Activated B cell treated with CpG ODN at 0.5 μM for 24 hours (primary cell): ENCODE data around the gene AKIP1. TPM values are rescaled to one million over a fixed set of nuclear protein-coding genes. Genes with fewer than 3 reads are reported as not detected.

ENCODE experiments used
- ATAC-seq: fragments of 200-7000 bp; cut with Tn5 transposase; one replicate; pipeline ENCODE4 v1.10.0; 2021; ENCODE audit warnings: low read depth, mild to moderate bottlenecking, moderate library complexity
- CTCF ChIA-PET: fragments of 350-600 bp; sonication (Branson Sonifier 250); formaldehyde crosslinking; loops from one replicate; lab custom pipeline; 2021; ENCODE audit warnings: antibody characterized with exemption; lab: Charles Lee
- POLR2A ChIA-PET: fragments of 350-600 bp; sonication (Branson Sonifier 250); formaldehyde crosslinking; loops from one replicate; lab custom pipeline; 2021; ENCODE audit warnings: antibody characterized with exemption; lab: Charles Lee
- DNase-seq: peaks from one replicate; pipeline ENCODE4 v3.0.0; 2022
- H3K27ac Mint-ChIP-seq: one replicate; pipeline ENCODE4 v1.8.0; 2020; ENCODE audit warnings: mixed read lengths
- H3K27me3 Mint-ChIP-seq: one replicate; pipeline ENCODE4 v1.8.0; 2021; ENCODE audit warnings: mixed read lengths
- H3K36me3 Mint-ChIP-seq: one replicate; pipeline ENCODE4 v1.8.0; 2021; ENCODE audit warnings: low read depth, mixed read lengths
- H3K4me1 Mint-ChIP-seq: one replicate; pipeline ENCODE4 v1.8.0; 2021; ENCODE audit warnings: mixed read lengths
- H3K4me3 Mint-ChIP-seq: one replicate; pipeline ENCODE4 v1.8.0; 2020; ENCODE audit warnings: mild to moderate bottlenecking, mixed read lengths
- H3K9me3 Mint-ChIP-seq: one replicate; pipeline ENCODE4 v1.8.0; 2020; ENCODE audit warnings: mixed read lengths
- CTCF ChIP-seq: fragments of 200-600 bp; IDR thresholded peaks from one replicate; pipeline ENCODE4 v1.8.0; 2022; ENCODE audit warnings: antibody characterized with exemption, mild to moderate bottlenecking
- intact Hi-C: fragments of 100-400 bp; cut with micrococcal nuclease; formaldehyde crosslinking; loops from one replicate; pipeline ENCODE4 v1.15.1; 2024
- total RNA-seq: library from RNA; stranded (reverse); gene quantifications from 2 replicates; pipeline ENCODE4 v1.2.3, GENCODE V29; 2022

Gene AKIP1
- total RNA-seq, 1 donor from 2014 or later, result 7.1 TPM

GRCh38 chr11:8927233-8927632, 16.2 kb downstream of the AKIP1 start:
- intact Hi-C loops, result no loop called here
- H3K36me3 Mint-ChIP-seq, result peaks cover 2% of the 10 kb centered on the region
- POLR2A ChIA-PET, result no interaction called here
- DNase-seq (no peak), ATAC-seq (no peak)
- H3K9me3 Mint-ChIP-seq, result no peaks in the 10 kb centered on the region
- H3K27ac Mint-ChIP-seq, result no peak overlapping the region
- H3K27me3 Mint-ChIP-seq, result no peaks in the 10 kb centered on the region
- TF ChIP-seq CTCF, result no peak
- H3K4me1 Mint-ChIP-seq, result no peaks in the 10 kb centered on the region
- no peak overlapping the region for H3K4me3 Mint-ChIP-seq
- CTCF ChIA-PET, result no interaction called here

- ATAC-seq (no peak), DNase-seq (no peak)
- Mint-ChIP-seq H3K36me3 (no peaks in the 10 kb centered on the region), H3K4me1 (no peaks in the 10 kb centered on the region), H3K27me3 (no peaks in the 10 kb centered on the region), H3K4me3 (no peak overlapping the region), H3K27ac (no peak overlapping the region), H3K9me3 (no peaks in the 10 kb centered on the region)
- intact Hi-C loops, result no loop called here
- ChIA-PET POLR2A (no interaction called here), CTCF (no interaction called here)
- no peak for TF ChIP-seq CTCF
Observed at GRCh38 chr11:8928205-8928604, 17.2 kb downstream of the AKIP1 start.

GRCh38 chr11:8928981-8929615, 18.1 kb downstream of the AKIP1 start:
- H3K4me3 Mint-ChIP-seq, result no peak overlapping the region
- no peak for TF ChIP-seq CTCF

GRCh38 chr11:8930456-8931175, 19.6 kb downstream of the AKIP1 start:
- no peak overlapping the region for H3K27ac Mint-ChIP-seq
- POLR2A ChIA-PET, result no interaction called here
- intact Hi-C loops, result no loop called here

More at GRCh38 chr11:8928981-8929615, 18.1 kb downstream of the AKIP1 start:
- intact Hi-C loops, result no loop called here
- no peaks in the 10 kb centered on the region for H3K27me3 Mint-ChIP-seq
- ChIA-PET POLR2A (interaction anchor here (0.6 kb wide), 1 partner anchor 26 kb away, joined by 4 read pairs; no protein-coding TSS in a partner anchor), CTCF (no interaction called here)
- ATAC-seq (no peak), DNase-seq (no peak)
- no peaks in the 10 kb centered on the region for H3K36me3 Mint-ChIP-seq
- H3K4me1 Mint-ChIP-seq, result no peaks in the 10 kb centered on the region
- no peaks in the 10 kb centered on the region for H3K9me3 Mint-ChIP-seq
- no peak overlapping the region for H3K27ac Mint-ChIP-seq

More at GRCh38 chr11:8930456-8931175, 19.6 kb downstream of the AKIP1 start:
- H3K36me3 Mint-ChIP-seq, result no peaks in the 10 kb centered on the region
- H3K4me1 Mint-ChIP-seq, result no peaks in the 10 kb centered on the region
- DNase-seq (no peak), ATAC-seq (no peak)
- TF ChIP-seq CTCF, result no peak
- H3K27me3 Mint-ChIP-seq, result no peaks in the 10 kb centered on the region
- no peaks in the 10 kb centered on the region for H3K9me3 Mint-ChIP-seq
- CTCF ChIA-PET, result no interaction called here
- no peak overlapping the region for H3K4me3 Mint-ChIP-seq
